T-helper 2 cell treated with Interferon-gamma antibody and Interleukin-4, amounts not matched to agents 100 ng/mL and 5 ng/mL, for 36 hours (primary cell): ENCODE measurements around the gene KCNQ2. TPM values are rescaled to one million over a fixed set of nuclear protein-coding genes. Genes with fewer than 3 reads are reported as not detected.

ENCODE experiments used
- intact Hi-C: fragments of 100-400 bp; cut with micrococcal nuclease; formaldehyde crosslinking; loops from one replicate; pipeline ENCODE4 v1.15.1; 2023
- total RNA-seq: library from RNA; stranded (reverse); gene quantifications from 2 replicates; pipeline ENCODE4 v1.2.3, GENCODE V29; 2022

KCNQ2 gene
- total RNA-seq, 1 donor from 2014 or later: 0.11 TPM

GRCh38 chr20:63471717-63471980 lies 806 bp downstream of the KCNQ2 start:
- intact Hi-C loops: no loop called here

- intact Hi-C loops: no loop called here
These were observed 1.3 kb downstream of the KCNQ2 start for GRCh38 chr20:63471002-63471716.

GRCh38 chr20:63470410-63470809 lies 2.0 kb downstream of the KCNQ2 start:
- intact Hi-C loops: no loop called here

- intact Hi-C loops: no loop called here
These were observed 2.7 kb downstream of the KCNQ2 start for GRCh38 chr20:63469713-63470101.

GRCh38 chr20:63469019-63469712 lies 3.3 kb downstream of the KCNQ2 start:
- intact Hi-C loops: no loop called here

DNA sequence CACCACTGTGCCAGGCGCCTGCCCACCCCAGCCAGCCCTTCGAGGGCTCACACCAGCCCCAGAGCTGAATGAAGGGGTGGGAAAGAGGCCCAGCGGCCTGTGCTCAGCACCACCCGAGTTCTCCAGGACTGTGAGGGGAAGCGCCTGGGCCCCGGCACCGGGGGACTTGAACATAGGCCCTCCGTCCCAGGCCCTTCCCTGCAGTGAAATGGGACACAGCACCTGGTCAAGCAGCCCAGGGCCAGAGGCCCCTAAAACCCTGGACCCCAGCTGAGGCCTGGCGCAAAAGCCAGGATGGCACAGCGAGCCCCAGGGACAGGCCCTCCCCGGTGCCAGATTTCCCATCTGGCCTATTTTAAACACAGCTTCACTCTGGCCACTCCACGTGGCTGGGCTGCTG lies 4.0 kb downstream of the KCNQ2 start:
- intact Hi-C loops: no loop called here

DNA sequence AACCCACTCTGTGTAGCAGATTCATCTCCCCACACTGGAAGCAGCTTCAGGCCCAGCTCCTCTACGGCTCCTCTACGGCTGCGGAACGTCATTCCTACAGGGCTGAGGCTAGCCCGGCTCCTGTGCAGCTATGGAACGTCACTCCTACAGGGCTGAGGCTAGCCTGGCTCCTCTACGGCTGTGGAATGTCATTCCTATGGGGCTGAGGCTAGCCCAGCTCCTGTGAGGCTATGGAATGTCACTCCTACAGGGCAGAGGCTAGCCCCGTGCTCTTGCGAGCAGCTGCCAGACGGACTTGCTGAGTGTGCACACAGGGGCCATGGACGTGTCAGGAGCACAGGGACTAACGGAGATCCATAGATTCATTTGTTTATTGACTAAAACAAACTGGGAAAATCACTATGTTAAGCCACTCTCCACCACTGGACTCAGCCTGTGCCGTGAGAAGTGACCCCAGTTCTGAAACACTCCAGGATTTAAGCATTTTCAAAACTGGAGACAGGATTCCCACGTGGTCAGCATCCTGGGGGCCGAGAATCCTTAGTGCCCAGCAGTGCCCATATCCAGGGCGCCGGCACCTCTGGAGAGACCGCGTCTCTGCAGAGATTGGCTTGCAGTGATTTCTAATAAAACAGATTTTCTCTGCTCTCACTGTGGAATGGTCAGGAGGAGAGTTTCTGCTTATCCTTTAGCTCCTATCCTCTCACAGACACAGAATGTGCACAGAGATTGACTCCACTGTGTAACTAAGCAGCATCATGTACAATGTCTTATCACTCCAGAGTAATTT lies 5.0 kb downstream of the KCNQ2 start:
- intact Hi-C loops: no loop called here

- intact Hi-C loops: no loop called here
These were observed 5.6 kb downstream of the KCNQ2 start for GRCh38 chr20:63466861-63467260.

- intact Hi-C loops: no loop called here
These were observed 6.1 kb downstream of the KCNQ2 start for GRCh38 chr20:63466250-63466825.

- intact Hi-C loops: no loop called here
These were observed 6.8 kb downstream of the KCNQ2 start for GRCh38 chr20:63465380-63466249.

DNA sequence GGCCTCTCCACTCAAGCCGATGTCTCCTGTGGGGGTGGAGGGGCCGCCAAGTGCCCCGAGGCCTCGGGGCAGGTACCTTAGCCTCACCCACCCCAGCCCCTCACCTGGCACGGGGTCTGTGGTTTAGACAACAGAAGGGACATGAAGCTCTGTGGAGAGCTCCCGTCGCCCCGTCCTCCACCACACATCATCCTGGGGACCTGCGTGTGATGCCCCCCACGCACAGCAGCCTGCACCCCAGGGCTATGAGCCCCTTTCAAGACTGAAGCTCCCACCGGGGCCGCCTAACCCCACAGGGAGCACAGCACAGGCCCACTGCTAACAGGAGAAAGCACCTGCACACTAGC lies 8.2 kb downstream of the KCNQ2 start:
- intact Hi-C loops: no loop called here

- intact Hi-C loops: no loop called here
These were observed 8.8 kb downstream of the KCNQ2 start for GRCh38 chr20:63463400-63464288.

- intact Hi-C loops: no loop called here
These were observed 10.2 kb downstream of the KCNQ2 start for GRCh38 chr20:63462244-63462643.

GRCh38 chr20:63461104-63461763 lies 11.2 kb downstream of the KCNQ2 start:
- intact Hi-C loops: no loop called here

- intact Hi-C loops: no loop called here
These were observed 13.4 kb downstream of the KCNQ2 start for GRCh38 chr20:63459070-63459380.

- intact Hi-C loops: no loop called here
These were observed 14.0 kb downstream of the KCNQ2 start for GRCh38 chr20:63458170-63459069.

- intact Hi-C loops: no loop called here
These were observed 14.7 kb downstream of the KCNQ2 start for GRCh38 chr20:63457737-63458136.

DNA sequence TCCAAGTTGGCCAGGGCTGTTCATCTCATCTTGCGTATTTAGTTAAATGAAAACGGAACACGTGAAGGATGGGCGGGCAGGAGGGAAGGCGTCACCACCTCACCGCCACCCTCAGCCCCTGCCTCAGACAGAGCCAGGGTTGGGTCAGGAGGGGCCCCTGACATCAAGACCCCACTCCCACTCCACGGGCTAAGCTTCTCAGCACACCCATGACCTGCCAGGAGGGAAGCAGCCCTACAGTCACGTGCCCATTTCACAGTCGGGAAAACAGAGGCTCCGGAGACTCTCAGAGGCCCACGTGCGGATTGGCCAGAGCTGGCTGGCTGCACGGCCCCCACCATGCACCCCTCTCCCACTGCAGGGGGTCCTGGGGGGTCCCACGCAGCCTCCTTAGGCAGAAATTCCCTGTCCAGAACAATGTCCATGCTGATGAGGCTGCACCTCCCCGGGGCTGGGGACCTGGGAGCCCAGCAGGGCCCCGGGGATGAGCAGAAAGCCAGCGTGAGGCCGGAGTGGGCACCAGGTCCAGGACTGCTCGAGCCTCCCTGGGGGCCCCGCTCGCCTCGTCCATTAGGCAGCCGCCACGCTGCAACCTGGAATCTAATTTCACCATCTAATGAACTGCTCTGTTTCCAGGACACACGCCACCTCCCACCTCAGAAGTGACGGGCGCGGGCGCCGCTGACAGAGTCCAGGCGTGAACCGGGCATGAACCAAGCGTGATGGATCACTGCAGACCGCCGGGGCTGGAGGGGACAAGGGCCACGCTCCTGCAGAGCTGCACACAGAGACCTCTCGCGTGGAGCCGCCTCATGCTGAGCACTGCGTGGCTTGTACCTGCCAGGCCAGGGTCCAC lies 15.8 kb downstream of the KCNQ2 start:
- intact Hi-C loops: no loop called here
